GM23248 (cell line): ENCODE data around the gene FLRT1. TPM values are rescaled to one million over a fixed set of nuclear protein-coding genes. Genes with fewer than 3 reads are reported as not detected.

Experiments used
- DNase-seq: peaks from one replicate; pipeline ENCODE4 v3.0.0-alpha.2; 2015
- H2AFZ ChIP-seq: fragments of 200-600 bp; sonication (generic); 2 replicates; pipeline ENCODE4 v1.6.1; 2016; ENCODE audit warnings: antibody characterized with exemption
- H3F3A ChIP-seq: fragments of 200-600 bp; sonication (generic); 2 replicates; pipeline ENCODE4 v1.6.1; 2016; ENCODE audit warnings: mild to moderate bottlenecking, antibody characterized with exemption, mixed run types; ENCODE audit not compliant: insufficient read depth
- H3K27ac ChIP-seq: fragments of 200-600 bp; sonication (generic); 2 replicates; pipeline ENCODE4 v1.5.1; 2016; ENCODE audit warnings: mild to moderate bottlenecking
- H3K27me3 ChIP-seq: fragments of 200-600 bp; sonication (generic); replicated peaks from 2 replicates; pipeline ENCODE4 v1.6.1; 2016; ENCODE audit warnings: mild to moderate bottlenecking; ENCODE audit not compliant: insufficient read depth
- H3K36me3 ChIP-seq: fragments of 200-600 bp; sonication (generic); 2 replicates; pipeline ENCODE4 v1.6.1; 2016; ENCODE audit warnings: low read depth, mild to moderate bottlenecking
- H3K4me1 ChIP-seq: fragments of 200-600 bp; sonication (generic); 2 replicates; pipeline ENCODE4 v1.6.1; 2016; ENCODE audit warnings: mild to moderate bottlenecking; ENCODE audit not compliant: insufficient read depth
- H3K4me2 ChIP-seq: fragments of 200-600 bp; sonication (generic); one replicate; pipeline ENCODE4 v1.6.1; 2016; ENCODE audit warnings: mild to moderate bottlenecking; ENCODE audit not compliant: unreplicated experiment
- H3K4me3 ChIP-seq: fragments of 200-600 bp; sonication (generic); 2 replicates; pipeline ENCODE4 v1.5.1; 2016; ENCODE audit warnings: mild to moderate bottlenecking
- H3K79me2 ChIP-seq: fragments of 200-600 bp; sonication (generic); 2 replicates; pipeline ENCODE4 v1.6.1; 2016; ENCODE audit warnings: mild to moderate bottlenecking; ENCODE audit not compliant: insufficient read depth
- H3K9ac ChIP-seq: fragments of 200-600 bp; sonication (generic); 2 replicates; pipeline ENCODE4 v1.6.1; 2016; ENCODE audit warnings: mild to moderate bottlenecking
- H3K9me2 ChIP-seq: fragments of 200-600 bp; sonication (generic); 2 replicates; pipeline ENCODE4 v1.6.1; 2016; ENCODE audit warnings: mixed run types, mild to moderate bottlenecking, moderate library complexity; ENCODE audit not compliant: insufficient read depth
- H3K9me3 ChIP-seq: fragments of 200-600 bp; sonication (generic); one replicate; pipeline ENCODE4 v1.6.1; 2017; ENCODE audit warnings: low read depth
- H4K20me1 ChIP-seq: fragments of 200-600 bp; sonication (generic); 2 replicates; pipeline ENCODE4 v1.6.0; 2016; ENCODE audit not compliant: insufficient read depth
- EZH2 ChIP-seq: fragments of 200-600 bp; sonication (generic); IDR thresholded peaks from 2 replicates; pipeline ENCODE4 v1.6.1; 2018; ENCODE audit warnings: antibody characterized with exemption, mild to moderate bottlenecking; ENCODE audit not compliant: insufficient read depth, poor library complexity, severe bottlenecking
- EZH2phosphoT487 ChIP-seq: fragments of 200-600 bp; sonication (generic); IDR thresholded peaks from 2 replicates; pipeline ENCODE4 v1.6.1; 2018; ENCODE audit warnings: antibody characterized with exemption, moderate library complexity, mild to moderate bottlenecking, low read depth; ENCODE audit not compliant: insufficient read depth
- WGBS, 2 experiments: methylation state at CpG; one replicate each; pipeline ENCODE4 v1.1.6; 2015 to 2017; ENCODE audit warnings: low lambda C conversion rate in 2 of 2, low coverage in 1 of 2; ENCODE audit errors: missing lambda C conversion rate in 2 of 2; 5-methylcytosine and 5-hydroxymethylcytosine counted together
- in situ Hi-C: fragments of 300-500 bp; cut with MboI; formaldehyde crosslinking; loops from 2 replicates; pipeline ENCODE4 v1.15.0; 2020
- polyA plus RNA-seq: library from polyadenylated mRNA; unstranded; fragments of >200 nt; fragmentation: Nextera tagmentation; extraction: Ambion mirVana; gene quantifications from 2 replicates; pipeline ENCODE4 v1.2.1, GENCODE V29; 2016
- total RNA-seq: library from RNA; depleted of rRNA; stranded (reverse); fragments of >200 nt; shearing (Covaris generic); gene quantifications from 2 replicates; pipeline ENCODE4 v1.2.3, GENCODE V29; 2014

The FLRT1 gene
- total and polyA plus RNA-seq, 2 experiments from 2014 or later: 0.09 to 0.22 TPM

GRCh38 chr11:64038500-64038899 is 2.8 kb downstream of the FLRT1 start:
- Histone ChIP-seq H3K27me3 (peaks cover 16% of the 10 kb centered on the region), H3K27ac (no peak overlapping the region), H4K20me1 (no peaks in the 10 kb centered on the region), H3K9me2 (no peaks in the 10 kb centered on the region), H3K9me3 (no peaks in the 10 kb centered on the region), H3K4me2 (no peak overlapping the region), H3K9ac (no peak overlapping the region), H3K4me3 (no peak overlapping the region), H3K36me3 (no peaks in the 10 kb centered on the region), H2AFZ (no peak overlapping the region), H3K79me2 (no peaks in the 10 kb centered on the region), H3K4me1 (no peaks in the 10 kb centered on the region), H3F3A (no peaks in the 10 kb centered on the region)
- in situ Hi-C loops: no loop called here
- TF ChIP-seq EZH2: no peak
- no peak for TF ChIP-seq EZH2phosphoT487
- no peak for DNase-seq
- WGBS, 2 experiments: 88 to 96% methylated on average over 4 of the region's 4 CpGs

GRCh38 chr11:64039012-64039665 is 3.4 kb downstream of the FLRT1 start:
- H3K4me1 ChIP-seq: no peaks in the 10 kb centered on the region
- in situ Hi-C loops: no loop called here
- no peaks in the 10 kb centered on the region for H3K79me2 ChIP-seq
- no peaks in the 10 kb centered on the region for H3F3A ChIP-seq
- no peak overlapping the region for H2AFZ ChIP-seq
- TF ChIP-seq EZH2phosphoT487 (no peak), EZH2 (no peak)
- DNase-seq: no peak
- H3K4me3 ChIP-seq: no peak overlapping the region
- H3K27me3 ChIP-seq: peaks cover 12% of the 10 kb centered on the region
- H3K9me3 ChIP-seq: no peaks in the 10 kb centered on the region
- no peaks in the 10 kb centered on the region for H3K9me2 ChIP-seq
- WGBS, 2 experiments: 81 to 85% methylated on average over 9 to 16 of the region's 16 CpGs
- no peak overlapping the region for H3K4me2 ChIP-seq
- no peak overlapping the region for H3K9ac ChIP-seq
- no peak overlapping the region for H3K27ac ChIP-seq
- no peaks in the 10 kb centered on the region for H4K20me1 ChIP-seq
- H3K36me3 ChIP-seq: no peaks in the 10 kb centered on the region

GRCh38 chr11:64040684-64041322 is 5.1 kb downstream of the FLRT1 start:
- Histone ChIP-seq H3K79me2 (no peaks in the 10 kb centered on the region), H3K4me3 (no peak overlapping the region), H3K4me2 (no peak overlapping the region), H3K4me1 (no peaks in the 10 kb centered on the region), H2AFZ (no peak overlapping the region), H3K27ac (no peak overlapping the region), H3K9me3 (no peaks in the 10 kb centered on the region), H3K36me3 (no peaks in the 10 kb centered on the region), H3K27me3 (no peaks in the 10 kb centered on the region), H3K9ac (no peak overlapping the region), H3K9me2 (no peaks in the 10 kb centered on the region), H4K20me1 (no peaks in the 10 kb centered on the region), H3F3A (no peaks in the 10 kb centered on the region)
- DNase-seq: no peak
- TF ChIP-seq EZH2: no peak
- TF ChIP-seq EZH2phosphoT487: no peak
- in situ Hi-C loops: no loop called here
- WGBS, 2 experiments: 73 to 79% methylated on average over 17 to 20 of the region's 20 CpGs

- no peak overlapping the region for H3K4me2 ChIP-seq
- in situ Hi-C loops: no loop called here
- no peak overlapping the region for H3K27ac ChIP-seq
- H2AFZ ChIP-seq: no peak overlapping the region
- H4K20me1 ChIP-seq: no peaks in the 10 kb centered on the region
- H3K79me2 ChIP-seq: no peaks in the 10 kb centered on the region
- no peak for DNase-seq
- no peaks in the 10 kb centered on the region for H3K9me3 ChIP-seq
- H3F3A ChIP-seq: no peaks in the 10 kb centered on the region
- H3K4me3 ChIP-seq: no peak overlapping the region
- H3K4me1 ChIP-seq: no peaks in the 10 kb centered on the region
- no peaks in the 10 kb centered on the region for H3K9me2 ChIP-seq
- WGBS, 2 experiments: 79 to 91% methylated on average over 7 to 9 of the region's 9 CpGs
- no peak overlapping the region for H3K9ac ChIP-seq
- no peak for TF ChIP-seq EZH2
- no peak for TF ChIP-seq EZH2phosphoT487
- H3K27me3 ChIP-seq: no peaks in the 10 kb centered on the region
- no peaks in the 10 kb centered on the region for H3K36me3 ChIP-seq
Observed at GRCh38 chr11:64041846-64042245, 6.1 kb downstream of the FLRT1 start.
